Midbrain (tissue), 1 donor: ENCODE data around the gene ADAMTS13.
"Not testable (repeated sequence)": the region's sequence is repeated elsewhere in the genome, so short reads cannot be mapped to it uniquely, and the experiment has no call there.

Experiments
- DNase-seq: peaks from one replicate; lab custom pipeline; 2025; lab: John Stamatoyannopoulos, UW

Gene ADAMTS13

GRCh38 chr9:133392308-133392707 is 29.9 kb upstream of the ADAMTS13 start:
- not testable (repeated sequence) for DNase-seq

DNA sequence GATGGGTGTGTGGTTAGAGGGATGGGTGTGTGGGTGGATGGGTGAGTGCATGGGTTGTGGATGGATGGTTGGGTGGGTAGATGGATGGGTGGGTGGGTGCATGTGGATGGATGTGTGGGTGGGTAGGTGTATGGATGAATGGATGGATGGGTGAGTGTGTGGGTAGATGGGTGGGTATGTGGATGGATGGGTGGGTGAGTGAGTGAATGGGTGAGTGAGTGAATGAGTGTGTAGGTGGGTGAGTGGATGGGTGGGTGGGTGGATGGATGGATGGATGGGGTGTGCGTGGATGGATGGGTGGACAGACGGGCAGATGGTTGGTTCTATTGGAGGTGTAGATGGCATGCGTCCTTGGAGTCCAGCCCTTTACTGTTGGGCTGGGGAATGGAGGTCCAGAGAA is 28.8 kb upstream of the ADAMTS13 start:
- DNase-seq, result no peak

- DNase-seq, result no peak
Measured at GRCh38 chr9:133394687-133395271, 27.4 kb upstream of the ADAMTS13 start.

DNA sequence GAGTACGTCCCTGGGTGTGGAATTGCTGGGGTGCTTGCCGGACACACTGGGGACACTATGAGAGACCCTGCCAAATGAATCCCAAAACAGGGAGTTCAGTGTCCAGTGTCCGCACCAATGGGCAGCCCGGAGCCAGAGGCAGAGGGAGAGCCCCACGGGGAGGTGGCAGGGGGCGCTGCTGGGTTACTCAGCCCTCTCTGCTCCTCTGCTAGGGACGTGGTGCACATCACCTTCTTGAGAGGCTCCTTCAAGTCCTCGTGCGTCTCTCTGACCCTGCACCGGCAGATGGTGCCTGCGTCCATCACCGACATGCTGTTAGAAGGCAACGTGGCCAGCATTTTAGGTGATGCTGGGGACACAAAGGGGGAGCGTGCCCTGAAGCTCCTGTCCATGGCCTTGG is 25.2 kb upstream of the ADAMTS13 start:
- DNase-seq, result no peak

GRCh38 chr9:133397370-133397769 is 24.8 kb upstream of the ADAMTS13 start:
- no peak for DNase-seq

GRCh38 chr9:133397895-133398294 is 24.3 kb upstream of the ADAMTS13 start:
- DNase-seq, result no peak

- no peak for DNase-seq
Measured at GRCh38 chr9:133400292-133400691, 21.9 kb upstream of the ADAMTS13 start.

GRCh38 chr9:133401588-133401987 is 20.6 kb upstream of the ADAMTS13 start:
- DNase-seq, result no peak

- no peak for DNase-seq
Measured at GRCh38 chr9:133402689-133403088, 19.5 kb upstream of the ADAMTS13 start.

DNA sequence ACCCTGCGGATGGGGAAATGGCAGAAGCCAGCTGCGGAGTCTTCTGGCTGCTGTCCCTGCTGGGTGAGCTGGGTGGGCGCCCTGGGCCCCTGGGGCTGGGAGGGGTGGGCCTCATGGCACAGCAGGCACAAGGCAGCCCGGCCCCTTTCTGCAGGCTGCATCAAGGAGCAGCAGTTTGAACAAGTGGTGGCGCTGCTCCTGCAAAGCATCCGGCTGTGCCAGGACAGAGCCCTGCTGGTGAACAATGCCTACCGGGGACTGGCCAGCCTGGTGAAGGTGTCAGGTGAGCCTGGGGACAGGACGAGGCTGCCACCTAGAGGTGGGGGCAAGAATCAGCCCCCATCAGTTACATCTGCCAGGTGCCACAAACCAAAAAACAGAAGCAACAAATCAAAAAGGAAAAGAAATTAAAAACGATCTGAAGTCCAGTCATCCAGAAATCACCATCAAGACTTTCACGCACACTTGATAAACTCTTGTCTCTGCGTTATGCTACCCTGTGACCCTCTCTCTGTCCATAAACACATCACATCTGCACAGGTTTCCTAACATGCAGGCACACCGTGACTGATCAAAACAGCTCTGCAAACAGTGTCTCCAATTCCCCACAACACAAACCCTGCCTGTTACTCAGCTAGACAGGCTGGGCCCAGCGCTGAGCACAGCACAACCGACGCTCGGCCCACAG is 18.3 kb upstream of the ADAMTS13 start:
- no peak for DNase-seq

GRCh38 chr9:133404454-133405002 is 17.6 kb upstream of the ADAMTS13 start:
- DNase-seq, result no peak

DNA sequence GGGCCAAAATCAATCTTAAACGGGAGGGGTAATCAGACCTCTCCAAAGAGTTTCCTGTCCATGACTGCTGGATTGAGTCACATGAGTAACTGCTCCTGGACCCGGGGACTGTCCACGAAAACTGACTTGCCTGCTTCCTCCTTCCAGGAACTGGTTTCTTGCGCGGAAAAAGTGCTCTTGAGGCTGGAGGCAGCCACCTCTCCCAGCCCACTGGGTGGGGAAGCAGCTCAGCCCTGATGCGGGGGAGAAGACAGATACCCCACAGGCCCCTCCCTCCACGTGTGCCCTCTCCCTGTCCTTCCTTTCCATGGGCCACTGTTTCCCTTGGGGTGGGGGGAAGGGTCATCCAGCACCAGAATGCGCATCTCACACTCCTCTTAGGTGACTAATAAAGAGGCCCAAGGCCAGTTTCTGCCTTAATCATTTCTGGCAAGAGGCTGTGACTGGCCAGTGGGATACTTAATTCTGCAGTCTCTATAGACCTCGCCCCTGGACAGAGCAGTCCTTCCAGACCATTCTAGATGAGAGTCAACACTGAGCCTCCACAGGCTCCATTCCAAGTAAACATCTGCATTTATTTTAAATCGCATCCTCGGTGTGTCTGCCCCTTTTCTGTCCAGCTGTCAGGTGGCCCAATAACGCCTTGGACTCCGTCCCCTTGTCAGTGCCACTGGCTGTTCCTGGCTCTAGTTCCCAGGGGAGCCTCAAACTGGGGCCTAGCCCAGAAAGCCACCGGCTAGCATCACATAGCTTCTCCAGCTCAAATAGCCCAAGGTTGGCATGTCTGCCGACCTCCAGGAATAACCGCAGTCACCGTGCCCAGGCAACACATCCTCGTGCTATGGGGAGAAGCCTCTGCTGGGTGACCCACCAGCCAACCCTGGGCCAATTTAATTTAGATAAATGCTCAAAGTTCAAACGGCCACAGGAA is 16.4 kb upstream of the ADAMTS13 start:
- DNase-seq, result no peak

DNA sequence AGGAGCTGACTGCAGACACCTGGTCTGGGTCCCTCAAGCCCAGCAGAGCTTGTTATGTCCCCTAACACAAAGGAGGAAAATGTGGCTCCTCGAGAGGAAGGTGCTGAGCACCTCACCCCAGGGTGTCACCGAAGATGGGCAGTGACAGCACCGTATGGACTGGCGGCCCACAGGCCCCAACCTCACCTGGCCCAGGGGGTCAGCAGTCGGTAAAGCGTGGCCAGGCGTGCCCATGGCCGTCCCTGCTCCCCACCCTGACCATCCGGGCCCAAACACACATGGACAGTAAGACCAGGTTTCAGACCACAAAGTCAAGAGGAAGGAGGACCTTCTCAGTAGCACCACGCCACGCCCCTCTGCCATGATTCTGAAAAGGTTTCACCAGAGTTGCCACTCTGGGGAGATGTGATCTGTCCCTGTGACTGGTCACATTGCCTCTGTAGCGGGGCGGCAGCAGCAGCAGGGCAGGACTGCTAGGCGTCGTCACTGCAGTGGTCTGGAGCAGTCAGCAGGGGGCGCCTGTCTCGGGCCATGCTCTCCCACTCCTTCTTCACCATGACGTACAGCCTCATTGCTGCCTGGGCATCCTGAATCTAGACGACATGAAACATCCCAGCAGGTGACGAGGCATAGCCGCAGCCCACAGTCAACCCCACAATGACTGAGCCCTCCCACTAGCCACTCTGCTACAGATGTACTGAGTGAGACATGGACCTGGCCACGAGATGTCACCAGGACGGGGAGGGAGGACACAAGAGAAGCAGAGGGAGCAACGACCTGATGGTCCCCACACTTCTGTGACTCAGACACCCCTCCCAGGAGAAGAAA is 15.5 kb upstream of the ADAMTS13 start:
- DNase-seq, result peak; percentile 56

- no peak for DNase-seq
Measured at GRCh38 chr9:133408042-133408441, 14.1 kb upstream of the ADAMTS13 start.

GRCh38 chr9:133415170-133415569 is 7.0 kb upstream of the ADAMTS13 start:
- DNase-seq, result no peak

DNA sequence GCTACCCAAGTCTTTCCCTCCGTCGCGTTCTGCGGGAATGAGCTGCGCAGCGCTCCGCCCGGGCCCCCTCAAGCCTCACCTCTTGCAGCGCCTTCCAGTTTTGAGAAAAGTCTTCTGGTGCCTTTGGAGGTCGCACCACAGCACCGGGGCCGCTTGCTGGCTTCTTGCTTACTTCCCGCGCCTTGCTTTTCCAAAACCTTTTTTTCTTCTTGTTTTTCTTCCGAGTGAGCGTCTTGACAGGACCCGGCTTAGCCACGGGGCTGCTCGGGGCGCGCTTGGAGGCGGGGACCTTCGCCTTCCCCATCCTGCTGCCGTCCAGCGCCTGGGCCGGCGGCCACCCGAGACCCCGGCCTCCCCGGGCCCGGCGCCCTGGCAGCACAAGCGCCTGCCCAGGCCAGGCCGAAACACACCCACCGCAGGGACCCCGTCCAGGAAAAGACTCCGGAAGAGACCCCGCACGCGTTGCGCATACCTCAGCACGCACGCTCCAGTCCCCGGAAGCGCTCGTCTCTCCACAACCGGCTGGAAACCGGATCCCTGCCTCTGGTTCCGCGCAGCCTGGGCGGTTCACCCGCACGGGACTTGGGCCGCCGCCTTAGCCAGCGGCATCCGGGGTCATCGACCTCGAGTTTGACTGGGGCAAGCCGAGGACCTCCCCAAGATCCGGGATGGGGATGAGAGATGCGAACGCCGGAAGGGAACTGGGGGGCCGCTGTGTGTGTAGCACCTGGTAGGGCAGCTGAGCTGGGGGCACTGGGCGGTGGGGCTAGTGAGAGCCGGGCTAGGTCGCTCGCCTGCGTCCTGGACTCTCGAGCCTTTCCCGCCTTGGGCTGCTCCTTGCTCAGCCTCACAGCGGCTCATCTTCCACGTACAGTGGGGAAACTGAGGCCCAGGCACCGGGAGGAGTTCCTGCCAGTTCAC is 4.4 kb upstream of the ADAMTS13 start, which contains the start of gene REXO4:
TSS of gene REXO4 (minus strand) at position 470 of the 921 bp plus-strand sequence. CDS start at position 304, 166 bp downstream.
- DNase-seq, result peak; percentile 84

- no peak for DNase-seq
Measured at GRCh38 chr9:133419005-133419404, 3.2 kb upstream of the ADAMTS13 start.

GRCh38 chr9:133420392-133420827 is 1.8 kb upstream of the ADAMTS13 start:
- no peak for DNase-seq

DNA sequence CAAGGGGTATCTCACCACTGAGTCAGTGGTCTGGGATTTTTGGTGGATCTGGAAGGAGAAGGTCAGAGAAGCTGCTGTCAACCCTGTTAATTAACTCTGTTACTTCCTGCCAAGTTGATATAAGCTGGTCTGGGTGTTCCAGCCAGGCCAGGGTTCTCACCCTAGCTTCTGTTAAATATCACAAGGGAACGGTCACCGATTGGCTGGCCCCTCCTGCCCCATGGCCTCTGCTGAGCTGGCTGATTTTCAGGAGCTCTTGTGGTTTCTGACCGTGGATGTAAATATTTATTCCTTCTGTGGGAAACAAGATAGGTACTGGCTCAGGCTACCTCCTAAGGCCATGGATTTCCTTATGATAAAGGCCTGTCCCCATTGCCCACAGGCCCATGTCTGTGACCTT is 1.0 kb downstream of the ADAMTS13 start:
- no peak for DNase-seq

GRCh38 chr9:133424187-133424586 is 2.0 kb downstream of the ADAMTS13 start:
- DNase-seq, result no peak
